Smooth muscle cell (in vitro differentiated cells): ENCODE results near the gene CUEDC1. TPM values are rescaled to one million over a fixed set of nuclear protein-coding genes. Genes with fewer than 3 reads are reported as not detected.

ENCODE experiments used
- DNase-seq: peaks from one replicate; lab custom pipeline; 2025; ENCODE audit not compliant: unreplicated experiment; lab: John Stamatoyannopoulos, UW
- H2AFZ ChIP-seq: fragments of 200-600 bp; sonication (generic); 2 replicates; pipeline ENCODE4 v1.6.0; 2016; ENCODE audit warnings: antibody characterized with exemption, low read depth, mild to moderate bottlenecking
- H3F3A ChIP-seq: fragments of 200-600 bp; sonication (generic); 2 replicates; pipeline ENCODE4 v1.6.0; 2017; ENCODE audit warnings: antibody characterized with exemption, low read depth
- H3K27ac ChIP-seq: fragments of 200-600 bp; sonication (generic); 2 replicates; pipeline ENCODE4 v1.5.1; 2016; ENCODE audit warnings: low read depth, mild to moderate bottlenecking
- H3K27me3 ChIP-seq: fragments of 200-600 bp; sonication (generic); 2 replicates; pipeline ENCODE4 v1.6.1; 2016; ENCODE audit warnings: low read depth, mild to moderate bottlenecking
- H3K36me3 ChIP-seq: fragments of 200-600 bp; sonication (generic); 2 replicates; pipeline ENCODE4 v1.5.1; 2016; ENCODE audit warnings: low read depth
- H3K4me1 ChIP-seq: fragments of 200-600 bp; sonication (generic); 2 replicates; pipeline ENCODE4 v1.5.1; 2016; ENCODE audit warnings: low read depth
- H3K4me2 ChIP-seq: fragments of 200-600 bp; sonication (generic); 2 replicates; pipeline ENCODE4 v1.6.0; 2016; ENCODE audit warnings: mild to moderate bottlenecking
- H3K4me3 ChIP-seq: fragments of 200-600 bp; sonication (generic); 2 replicates; pipeline ENCODE4 v1.5.1; 2016; ENCODE audit warnings: mild to moderate bottlenecking
- H3K79me2 ChIP-seq: fragments of 200-600 bp; sonication (generic); 2 replicates; pipeline ENCODE4 v1.6.0; 2016; ENCODE audit warnings: low read depth, mild to moderate bottlenecking
- H3K9ac ChIP-seq: fragments of 200-600 bp; sonication (generic); 2 replicates; pipeline ENCODE4 v1.6.0; 2016; ENCODE audit warnings: low read depth
- H3K9me3 ChIP-seq: fragments of 200-600 bp; sonication (generic); replicated peaks from 2 replicates; pipeline ENCODE4 v1.5.1; 2016; ENCODE audit warnings: low read depth
- H4K20me1 ChIP-seq: fragments of 200-600 bp; sonication (generic); 2 replicates; pipeline ENCODE4 v1.6.0; 2016; ENCODE audit warnings: low read depth
- CTCF ChIP-seq: fragments of 200-600 bp; sonication (generic); IDR thresholded peaks from 2 replicates; pipeline ENCODE4 v1.5.1; 2017; ENCODE audit warnings: borderline replicate concordance, mild to moderate bottlenecking, antibody characterized with exemption; ENCODE audit not compliant: insufficient read depth, poor library complexity, severe bottlenecking
- WGBS: methylation state at CpG from one replicate; pipeline ENCODE4 v1.1.7; 2016; ENCODE audit warnings: low lambda C conversion rate; 5-methylcytosine and 5-hydroxymethylcytosine counted together
- polyA plus RNA-seq: library from polyadenylated mRNA; unstranded; fragments of >200 nt; fragmentation: Nextera tagmentation; extraction: Ambion mirVana; gene quantifications from 2 replicates; pipeline ENCODE4 v1.2.1, GENCODE V29; 2016
- total RNA-seq: library from RNA; depleted of rRNA; stranded (reverse); fragments of >200 nt; gene quantifications from 2 replicates; pipeline ENCODE4 v1.2.3, GENCODE V29; 2014

Gene CUEDC1
- total and polyA plus RNA-seq, 2 experiments from 2014 or later = 11.1 to 11.7 TPM

DNA sequence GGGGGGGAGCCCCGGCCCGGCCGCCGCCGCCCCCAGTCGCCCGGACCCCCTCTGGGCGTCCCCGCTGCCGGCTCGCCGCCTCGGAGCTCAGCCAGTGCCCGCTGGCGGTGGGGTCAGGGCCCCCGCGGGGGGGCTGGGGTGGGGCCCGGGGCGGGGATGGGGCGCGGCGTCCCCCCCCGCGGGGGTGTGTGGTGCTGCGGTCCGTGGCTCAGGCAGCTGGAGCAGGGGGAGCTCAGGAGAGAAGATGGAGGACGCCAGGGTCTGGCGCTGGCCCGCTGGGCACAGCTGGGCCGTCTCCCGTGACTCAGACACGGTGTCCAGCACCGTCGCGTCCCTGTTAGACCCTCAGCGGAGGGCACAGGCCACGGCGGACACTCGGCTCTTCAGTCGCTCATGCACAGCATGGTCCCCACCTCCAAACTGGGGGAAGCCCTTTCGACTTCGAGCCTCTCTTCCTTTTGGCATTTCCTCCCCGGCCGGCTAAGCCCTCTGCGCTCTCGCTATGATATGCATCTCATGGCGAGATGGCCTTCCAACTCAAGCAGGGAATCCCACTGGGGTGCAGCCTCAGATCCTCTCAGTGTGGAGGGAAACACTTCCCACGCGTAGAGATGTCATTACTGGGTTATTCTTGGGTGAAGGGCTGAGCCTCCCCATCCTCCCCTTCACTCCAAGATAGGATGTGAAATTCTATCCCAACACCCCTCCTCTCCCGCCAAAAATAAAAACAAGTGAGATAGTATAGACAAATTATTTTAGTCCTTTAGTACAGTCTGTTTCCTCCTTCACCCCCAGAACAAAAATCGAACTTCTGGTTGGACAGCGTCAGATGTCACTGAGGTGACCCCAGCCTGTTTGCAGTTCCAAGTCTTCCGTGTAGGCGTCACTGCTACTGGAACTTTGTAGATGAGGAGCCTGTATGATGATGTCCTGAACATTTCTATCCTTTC lies 33.4 kb upstream of the CUEDC1 start:
- H3K4me1 ChIP-seq = peaks cover 34% of the 10 kb centered on the region
- peak overlapping the region; percentile 98 for H3K9ac ChIP-seq
- H3K4me3 ChIP-seq = peak overlapping the region; percentile 95
- H3K27ac ChIP-seq = peak overlapping the region; percentile 99
- no peak overlapping the region for H2AFZ ChIP-seq
- peaks cover 33% of the 10 kb centered on the region for H4K20me1 ChIP-seq
- H3K79me2 ChIP-seq = peaks cover 41% of the 10 kb centered on the region
- H3K36me3 ChIP-seq = no peaks in the 10 kb centered on the region
- H3K4me2 ChIP-seq = peak overlapping the region; percentile 84
- no peaks in the 10 kb centered on the region for H3K27me3 ChIP-seq
- DNase-seq = peak; percentile 74
- WGBS = 8% methylated on average over 20 of the region's 54 CpGs
- peaks cover 62% of the 10 kb centered on the region for H3F3A ChIP-seq
- H3K9me3 ChIP-seq = no peaks in the 10 kb centered on the region
- no peak for TF ChIP-seq CTCF

DNA sequence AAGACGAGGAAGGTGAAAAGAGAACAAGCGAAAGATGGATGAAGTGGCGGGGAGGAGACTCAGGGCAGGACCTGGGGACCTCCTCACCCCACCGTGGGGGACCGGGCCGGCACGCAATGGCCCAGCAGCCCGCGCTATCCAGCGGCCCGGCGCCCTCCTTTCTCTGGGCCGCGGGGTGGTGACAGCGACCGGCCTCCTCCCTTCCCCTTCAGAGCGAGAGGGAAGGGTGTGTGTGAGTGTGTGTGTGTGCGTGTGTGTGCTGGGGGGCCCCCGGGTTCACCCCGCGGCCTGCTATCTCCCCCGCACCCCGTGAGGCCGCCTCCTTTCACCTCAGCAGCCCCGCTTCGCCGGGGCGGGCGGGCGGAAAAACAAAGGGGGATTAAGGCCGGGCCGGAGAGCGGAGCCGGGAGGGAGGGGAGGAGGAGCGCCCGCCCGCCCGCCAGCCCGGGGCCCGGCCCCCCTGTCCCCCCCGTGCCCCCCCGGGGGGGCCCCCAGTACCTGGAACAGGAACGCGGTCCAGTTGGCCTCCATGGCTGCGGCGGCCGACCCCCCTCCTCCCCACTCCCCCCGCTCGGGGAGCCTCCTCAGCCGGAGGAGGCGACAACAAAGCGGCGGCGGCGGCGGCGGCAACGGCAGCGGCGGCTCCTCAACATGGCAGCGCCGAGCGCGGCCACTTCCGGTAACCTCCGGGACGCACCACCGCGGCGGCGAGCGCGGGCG lies 32.5 kb upstream of the CUEDC1 start, which contains the start of gene VEZF1:
Gene VEZF1 (minus strand): TSS at position 674 of the 720 bp plus-strand sequence. CDS start 143 bp downstream, at position 531.
- H3K9ac ChIP-seq = peak within 1 kb of the TSS; percentile 98
- TF ChIP-seq CTCF = no peak
- no peaks in the 10 kb centered on the region for H3K9me3 ChIP-seq
- peak within 1 kb of the TSS; percentile 95 for H3K4me3 ChIP-seq
- peak; percentile 79 for DNase-seq
- peaks cover 35% of the 10 kb centered on the region for H3K4me1 ChIP-seq
- H3K27me3 ChIP-seq = no peaks in the 10 kb centered on the region
- WGBS = 0% methylated on average over 22 of the region's 74 CpGs
- peaks cover 49% of the 10 kb centered on the region for H3K79me2 ChIP-seq
- peaks cover 42% of the 10 kb centered on the region for H4K20me1 ChIP-seq
- peaks cover 59% of the 10 kb centered on the region for H3F3A ChIP-seq
- peaks cover under 1% of the 10 kb centered on the region for H3K36me3 ChIP-seq
- H3K27ac ChIP-seq = peak within 1 kb of the TSS; percentile 99
- H3K4me2 ChIP-seq = peak within 1 kb of the TSS; percentile 84
- H2AFZ ChIP-seq = no peak within 1 kb of the TSS

DNA sequence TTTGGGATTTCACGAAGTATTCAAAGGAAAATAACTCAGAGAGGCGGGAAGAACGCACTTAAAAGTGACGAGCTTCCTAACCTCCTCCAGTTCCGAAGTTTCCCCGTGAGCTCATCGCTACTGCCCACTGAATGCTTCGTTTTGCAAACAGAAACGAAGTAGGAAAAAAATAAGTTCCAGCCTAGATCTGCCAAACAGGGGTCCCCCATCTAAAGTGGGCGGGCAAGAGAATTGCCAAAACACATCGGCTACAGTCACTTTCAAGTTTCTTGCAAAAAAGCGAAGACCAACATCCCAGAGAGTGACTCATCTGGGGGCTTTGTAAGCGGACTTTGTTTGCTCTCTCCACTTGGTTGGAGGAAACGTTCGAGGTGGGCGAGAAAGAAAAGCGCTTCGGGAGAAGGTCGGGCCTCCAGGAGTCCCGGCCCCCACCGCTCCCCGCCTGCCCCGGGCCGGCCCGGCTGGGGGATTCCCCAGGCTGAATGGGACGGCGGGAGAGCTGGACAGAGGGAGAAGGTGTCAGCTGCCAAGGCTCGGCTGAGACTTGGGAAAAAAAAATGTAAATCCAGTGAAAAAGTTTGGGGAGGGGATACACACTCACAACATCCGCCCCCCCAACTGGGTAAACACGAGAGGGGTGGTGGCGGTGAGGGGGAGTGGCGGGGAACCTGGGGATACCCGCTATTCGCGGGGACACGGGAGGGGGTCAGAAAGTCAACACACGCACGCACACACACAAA lies 31.8 kb upstream of the CUEDC1 start:
- peak overlapping the region; percentile 99 for H3K27ac ChIP-seq
- peaks cover 55% of the 10 kb centered on the region for H3K79me2 ChIP-seq
- H2AFZ ChIP-seq = no peak overlapping the region
- H3K4me3 ChIP-seq = peak overlapping the region; percentile 95
- peak; percentile 39 for DNase-seq
- H3K4me1 ChIP-seq = peaks cover 36% of the 10 kb centered on the region
- peak overlapping the region; percentile 84 for H3K4me2 ChIP-seq
- TF ChIP-seq CTCF = no peak
- no peaks in the 10 kb centered on the region for H3K9me3 ChIP-seq
- peaks cover 49% of the 10 kb centered on the region for H4K20me1 ChIP-seq
- peaks cover 3% of the 10 kb centered on the region for H3K36me3 ChIP-seq
- H3K9ac ChIP-seq = peak overlapping the region; percentile 98
- WGBS = under 1% methylated on average over 36 of the region's 38 CpGs
- H3K27me3 ChIP-seq = no peaks in the 10 kb centered on the region
- H3F3A ChIP-seq = peaks cover 56% of the 10 kb centered on the region
